ENCODE measurements around the gene SLC4A1. TPM values are rescaled to one million over a fixed set of nuclear protein-coding genes. Genes with fewer than 3 reads are reported as not detected.

Gene SLC4A1
- total RNA-seq, 1 experiment from 2014 or later: not detected

- TF ChIP-seq USF2 (CRISPR knock-in tag; IDR thresholded peaks at IDR 0.05) (no peak), ZNF138 (CRISPR knock-in tag; conservative IDR thresholded peaks at IDR 0.05) (no peak), JAZF1 (CRISPR knock-in tag; IDR thresholded peaks at IDR 0.05) (no peak), CREB1 (CRISPR knock-in tag; IDR thresholded peaks at IDR 0.05) (no peak), TCF7 (CRISPR knock-in tag; IDR thresholded peaks at IDR 0.05; ENCODE audit: low read depth) (no peak), ATF2 (CRISPR knock-in tag; IDR thresholded peaks at IDR 0.05; ENCODE audit: borderline replicate concordance, low read depth) (no peak), CBFB (CRISPR knock-in tag; IDR thresholded peaks at IDR 0.05; ENCODE audit: low read depth) (no peak), PRDM15 (CRISPR knock-in tag; IDR thresholded peaks at IDR 0.05) (no peak), TEAD1 (CRISPR knock-in tag; IDR thresholded peaks at IDR 0.05) (no peak), ZNF219 (CRISPR knock-in tag; IDR thresholded peaks at IDR 0.05; ENCODE audit: borderline replicate concordance) (no peak), HMGA2 (CRISPR knock-in tag; IDR thresholded peaks at IDR 0.05) (no peak), GRHL2 (CRISPR knock-in tag; IDR thresholded peaks at IDR 0.05; ENCODE audit: insufficient replicate concordance, severe bottlenecking) (no peak), AFF4 (CRISPR knock-in tag; IDR thresholded peaks at IDR 0.05; ENCODE audit: borderline replicate concordance) (no peak), MYBL2 (CRISPR knock-in tag; IDR thresholded peaks at IDR 0.05) (no peak), ATF3 (CRISPR knock-in tag; conservative IDR thresholded peaks at IDR 0.05) (no peak)
- TF ChIP-seq, protein P1, sequence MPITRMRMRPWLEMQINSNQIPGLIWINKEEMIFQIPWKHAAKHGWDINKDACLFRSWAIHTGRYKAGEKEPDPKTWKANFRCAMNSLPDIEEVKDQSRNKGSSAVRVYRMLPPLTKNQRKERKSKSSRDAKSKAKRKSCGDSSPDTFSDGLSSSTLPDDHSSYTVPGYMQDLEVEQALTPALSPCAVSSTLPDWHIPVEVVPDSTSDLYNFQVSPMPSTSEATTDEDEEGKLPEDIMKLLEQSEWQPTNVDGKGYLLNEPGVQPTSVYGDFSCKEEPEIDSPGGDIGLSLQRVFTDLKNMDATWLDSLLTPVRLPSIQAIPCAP (CRISPR knock-in tag; IDR thresholded peaks at IDR 0.05): no peak
- TF ChIP-seq, protein P2, sequence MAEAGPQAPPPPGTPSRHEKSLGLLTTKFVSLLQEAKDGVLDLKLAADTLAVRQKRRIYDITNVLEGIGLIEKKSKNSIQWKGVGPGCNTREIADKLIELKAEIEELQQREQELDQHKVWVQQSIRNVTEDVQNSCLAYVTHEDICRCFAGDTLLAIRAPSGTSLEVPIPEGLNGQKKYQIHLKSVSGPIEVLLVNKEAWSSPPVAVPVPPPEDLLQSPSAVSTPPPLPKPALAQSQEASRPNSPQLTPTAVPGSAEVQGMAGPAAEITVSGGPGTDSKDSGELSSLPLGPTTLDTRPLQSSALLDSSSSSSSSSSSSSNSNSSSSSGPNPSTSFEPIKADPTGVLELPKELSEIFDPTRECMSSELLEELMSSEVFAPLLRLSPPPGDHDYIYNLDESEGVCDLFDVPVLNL (CRISPR knock-in tag; IDR thresholded peaks at IDR 0.05; ENCODE audit: borderline replicate concordance, low read depth): no peak; the same call in 1 of the 2 replicates
- TF ChIP-seq, protein P3, sequence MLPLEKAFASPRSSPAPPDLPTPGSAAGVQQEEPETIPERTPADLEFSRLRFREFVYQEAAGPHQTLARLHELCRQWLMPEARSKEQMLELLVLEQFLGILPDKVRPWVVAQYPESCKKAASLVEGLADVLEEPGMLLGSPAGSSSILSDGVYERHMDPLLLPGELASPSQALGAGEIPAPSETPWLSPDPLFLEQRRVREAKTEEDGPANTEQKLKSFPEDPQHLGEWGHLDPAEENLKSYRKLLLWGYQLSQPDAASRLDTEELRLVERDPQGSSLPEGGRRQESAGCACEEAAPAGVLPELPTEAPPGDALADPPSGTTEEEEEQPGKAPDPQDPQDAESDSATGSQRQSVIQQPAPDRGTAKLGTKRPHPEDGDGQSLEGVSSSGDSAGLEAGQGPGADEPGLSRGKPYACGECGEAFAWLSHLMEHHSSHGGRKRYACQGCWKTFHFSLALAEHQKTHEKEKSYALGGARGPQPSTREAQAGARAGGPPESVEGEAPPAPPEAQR (CRISPR knock-in tag; IDR thresholded peaks at IDR 0.05): no peak
- TF ChIP-seq, protein P4, sequence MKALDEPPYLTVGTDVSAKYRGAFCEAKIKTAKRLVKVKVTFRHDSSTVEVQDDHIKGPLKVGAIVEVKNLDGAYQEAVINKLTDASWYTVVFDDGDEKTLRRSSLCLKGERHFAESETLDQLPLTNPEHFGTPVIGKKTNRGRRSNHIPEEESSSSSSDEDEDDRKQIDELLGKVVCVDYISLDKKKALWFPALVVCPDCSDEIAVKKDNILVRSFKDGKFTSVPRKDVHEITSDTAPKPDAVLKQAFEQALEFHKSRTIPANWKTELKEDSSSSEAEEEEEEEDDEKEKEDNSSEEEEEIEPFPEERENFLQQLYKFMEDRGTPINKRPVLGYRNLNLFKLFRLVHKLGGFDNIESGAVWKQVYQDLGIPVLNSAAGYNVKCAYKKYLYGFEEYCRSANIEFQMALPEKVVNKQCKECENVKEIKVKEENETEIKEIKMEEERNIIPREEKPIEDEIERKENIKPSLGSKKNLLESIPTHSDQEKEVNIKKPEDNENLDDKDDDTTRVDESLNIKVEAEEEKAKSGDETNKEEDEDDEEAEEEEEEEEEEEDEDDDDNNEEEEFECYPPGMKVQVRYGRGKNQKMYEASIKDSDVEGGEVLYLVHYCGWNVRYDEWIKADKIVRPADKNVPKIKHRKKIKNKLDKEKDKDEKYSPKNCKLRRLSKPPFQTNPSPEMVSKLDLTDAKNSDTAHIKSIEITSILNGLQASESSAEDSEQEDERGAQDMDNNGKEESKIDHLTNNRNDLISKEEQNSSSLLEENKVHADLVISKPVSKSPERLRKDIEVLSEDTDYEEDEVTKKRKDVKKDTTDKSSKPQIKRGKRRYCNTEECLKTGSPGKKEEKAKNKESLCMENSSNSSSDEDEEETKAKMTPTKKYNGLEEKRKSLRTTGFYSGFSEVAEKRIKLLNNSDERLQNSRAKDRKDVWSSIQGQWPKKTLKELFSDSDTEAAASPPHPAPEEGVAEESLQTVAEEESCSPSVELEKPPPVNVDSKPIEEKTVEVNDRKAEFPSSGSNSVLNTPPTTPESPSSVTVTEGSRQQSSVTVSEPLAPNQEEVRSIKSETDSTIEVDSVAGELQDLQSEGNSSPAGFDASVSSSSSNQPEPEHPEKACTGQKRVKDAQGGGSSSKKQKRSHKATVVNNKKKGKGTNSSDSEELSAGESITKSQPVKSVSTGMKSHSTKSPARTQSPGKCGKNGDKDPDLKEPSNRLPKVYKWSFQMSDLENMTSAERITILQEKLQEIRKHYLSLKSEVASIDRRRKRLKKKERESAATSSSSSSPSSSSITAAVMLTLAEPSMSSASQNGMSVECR (CRISPR knock-in tag; IDR thresholded peaks at IDR 0.05; ENCODE audit: borderline replicate concordance): no peak
Observed at GRCh38 chr17:44219616-44220212, 48.2 kb downstream of the SLC4A1 start, which contains the start of gene UBTF (continued).
